GM12891 (cell line): ENCODE data around the gene ERLEC1.
"Not testable (repeated sequence)": the region's sequence is repeated elsewhere in the genome, so short reads cannot be mapped to it uniquely, and the experiment has no call there.

ENCODE experiments used
- DNase-seq: peaks from one replicate; pipeline ENCODE4 v3.0.0; 2011; ENCODE audit warnings: low spot score; ENCODE audit not compliant: insufficient read length
- FAIRE-seq: peaks from 2 replicates; lab custom pipeline; 2011; peaks lifted over from hg19 to GRCh38; lab: Jason Lieb, UNC
- PAX5 ChIP-seq: IDR thresholded peaks from 2 replicates; pipeline ENCODE4 v1.6.1; 2011; ENCODE audit warnings: low read length, moderate library complexity, mild to moderate bottlenecking; ENCODE audit not compliant: insufficient read depth, severe bottlenecking
- POLR2A ChIP-seq: IDR thresholded peaks from 2 replicates; pipeline ENCODE4 v1.6.1; 2011; ENCODE audit warnings: low read depth, low read length, control low read depth
- POLR2AphosphoS5 ChIP-seq: IDR thresholded peaks from 2 replicates; pipeline ENCODE4 v1.6.1; 2011; ENCODE audit warnings: low read depth, low read length, control low read depth
- POU2F2 ChIP-seq: IDR thresholded peaks from 2 replicates; pipeline ENCODE4 v1.6.1; 2011; ENCODE audit warnings: low read depth, mild to moderate bottlenecking, control low read depth, low read length, moderate library complexity
- SPI1 ChIP-seq: IDR thresholded peaks from 2 replicates; pipeline ENCODE4 v1.6.1; 2011; ENCODE audit warnings: low read depth, low read length, control low read depth
- TAF1 ChIP-seq: IDR thresholded peaks from 2 replicates; pipeline ENCODE4 v1.6.1; 2011; ENCODE audit warnings: low read depth, low read length, control low read depth

Gene ERLEC1

DNA sequence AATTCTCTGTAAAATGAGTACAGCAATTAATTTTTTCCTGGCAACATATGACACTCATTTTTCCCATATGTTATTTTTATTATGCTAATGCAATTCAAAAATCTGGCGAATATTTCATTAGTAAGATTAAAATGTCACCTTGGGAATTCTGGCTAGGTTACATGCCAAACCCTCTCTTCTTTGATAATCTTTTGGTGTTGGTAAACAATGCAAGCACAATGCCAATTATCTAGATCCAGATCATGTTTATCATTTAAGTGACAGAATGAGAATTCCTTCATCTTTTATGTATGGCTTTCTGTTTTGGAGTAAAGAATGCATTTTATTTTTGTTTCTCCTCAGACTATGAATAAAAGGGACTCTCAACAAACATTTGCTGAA is 39.2 kb downstream of the ERLEC1 start:
- TF ChIP-seq SPI1 (no peak), PAX5 (no peak), POLR2A (no peak), POU2F2 (no peak), TAF1 (no peak), POLR2AphosphoS5 (no peak)
- DNase-seq (no peak), FAIRE-seq (no peak)

DNA sequence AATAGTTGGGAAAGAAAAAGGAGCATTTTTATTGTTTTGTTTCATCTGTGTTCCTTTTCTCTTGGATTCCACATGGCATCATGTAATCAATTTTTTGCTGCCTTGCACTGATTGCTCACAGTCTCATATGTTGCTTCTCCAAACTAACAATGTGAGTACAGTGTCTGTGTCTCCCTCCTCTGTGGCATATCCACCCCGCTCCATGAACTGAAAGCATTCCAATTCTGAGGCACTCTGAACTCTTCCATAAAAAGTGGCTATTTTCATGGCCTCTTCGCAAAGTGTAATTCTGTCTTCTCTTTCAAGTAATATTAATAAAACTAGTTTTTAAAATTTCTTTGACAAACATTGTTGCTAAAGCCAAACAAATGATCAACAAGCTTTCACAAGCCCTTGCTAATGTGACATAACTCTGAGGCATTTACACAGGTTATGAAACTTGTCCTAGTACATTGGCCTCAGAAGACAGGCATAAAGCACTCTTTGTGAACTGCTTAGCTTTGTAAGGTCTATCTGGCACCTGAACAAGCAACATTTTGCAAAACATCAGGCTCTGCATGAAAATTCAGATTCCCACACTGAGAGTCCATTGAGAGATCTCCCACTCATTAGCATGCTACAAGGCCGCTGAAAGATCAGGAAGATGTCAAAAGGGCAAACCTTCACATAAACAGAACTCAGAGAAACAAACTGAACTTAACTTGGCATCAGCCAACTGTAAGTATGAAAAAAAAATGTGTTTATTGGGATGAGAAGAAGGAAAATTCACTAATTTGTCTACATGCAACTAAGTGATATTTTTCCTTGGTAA is 39.9 kb downstream of the ERLEC1 start:
- no peak for FAIRE-seq
- no peak for DNase-seq
- TF ChIP-seq PAX5: no peak
- no peak for TF ChIP-seq POLR2A
- no peak for TF ChIP-seq TAF1
- no peak for TF ChIP-seq POU2F2
- TF ChIP-seq SPI1: no peak
- TF ChIP-seq POLR2AphosphoS5: no peak

DNA sequence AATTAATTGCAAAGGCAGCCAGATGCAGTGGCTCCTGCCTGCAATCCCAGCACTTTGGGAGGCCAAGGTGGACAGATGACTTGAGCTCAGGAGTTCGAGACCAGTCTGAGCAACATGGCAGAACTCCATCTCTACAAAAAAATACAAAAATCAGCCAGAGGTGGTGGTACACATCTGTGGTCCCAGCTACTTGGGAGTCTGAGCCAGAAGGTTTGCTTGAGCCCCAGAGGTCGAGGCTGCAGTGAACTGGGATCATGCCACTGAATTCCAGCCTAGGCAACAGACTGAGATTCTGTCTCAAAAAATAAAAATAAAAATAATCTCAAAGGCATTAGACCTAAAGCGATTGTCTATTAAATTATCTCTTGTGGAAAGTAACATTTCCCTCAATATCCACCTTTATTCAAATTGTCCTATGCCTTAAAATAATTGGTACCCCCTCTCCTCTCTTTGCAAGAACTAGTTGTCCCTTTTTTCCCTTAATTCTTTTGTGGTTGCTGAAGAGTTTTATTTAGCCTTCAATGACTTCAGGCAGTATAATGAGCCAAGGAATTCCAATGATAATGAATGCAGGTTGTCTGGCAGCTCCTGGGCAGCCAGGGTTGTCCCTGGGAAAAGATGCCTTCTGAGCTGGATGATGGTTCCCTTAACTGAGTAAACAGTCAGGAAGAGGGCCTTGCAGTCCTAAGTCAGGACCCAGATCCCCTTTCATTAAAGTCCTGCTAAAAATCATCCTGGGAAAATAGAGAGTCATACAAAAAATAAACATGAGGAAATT is 40.7 kb downstream of the ERLEC1 start:
- DNase-seq (no peak), FAIRE-seq (no peak)
- TF ChIP-seq SPI1 (no peak), PAX5 (no peak), TAF1 (no peak), POLR2A (no peak), POLR2AphosphoS5 (no peak), POU2F2 (no peak)

DNA sequence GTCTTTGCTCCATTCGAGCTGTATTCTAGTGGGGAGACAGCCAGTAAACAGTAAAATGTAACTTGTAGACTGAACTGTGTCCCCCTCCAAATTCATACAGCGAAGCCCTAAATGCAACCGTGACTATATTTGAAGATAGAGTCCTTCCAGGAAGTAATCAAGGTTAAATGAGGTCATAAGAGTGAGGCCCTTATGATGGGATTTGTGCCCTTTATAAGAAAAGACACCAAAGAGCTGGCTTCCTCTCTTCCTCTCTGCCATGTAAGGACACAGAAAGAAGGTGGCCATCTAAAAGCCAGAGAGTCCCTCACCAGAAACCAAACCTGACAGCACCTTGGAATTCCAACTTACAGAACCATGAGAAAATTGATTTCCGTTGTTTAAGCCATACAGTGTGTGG is 41.5 kb downstream of the ERLEC1 start:
- no peak for TF ChIP-seq SPI1
- TF ChIP-seq TAF1: no peak
- TF ChIP-seq POLR2A: no peak
- TF ChIP-seq POLR2AphosphoS5: no peak
- TF ChIP-seq PAX5: no peak
- no peak for TF ChIP-seq POU2F2
- DNase-seq (no peak), FAIRE-seq (no peak)

DNA sequence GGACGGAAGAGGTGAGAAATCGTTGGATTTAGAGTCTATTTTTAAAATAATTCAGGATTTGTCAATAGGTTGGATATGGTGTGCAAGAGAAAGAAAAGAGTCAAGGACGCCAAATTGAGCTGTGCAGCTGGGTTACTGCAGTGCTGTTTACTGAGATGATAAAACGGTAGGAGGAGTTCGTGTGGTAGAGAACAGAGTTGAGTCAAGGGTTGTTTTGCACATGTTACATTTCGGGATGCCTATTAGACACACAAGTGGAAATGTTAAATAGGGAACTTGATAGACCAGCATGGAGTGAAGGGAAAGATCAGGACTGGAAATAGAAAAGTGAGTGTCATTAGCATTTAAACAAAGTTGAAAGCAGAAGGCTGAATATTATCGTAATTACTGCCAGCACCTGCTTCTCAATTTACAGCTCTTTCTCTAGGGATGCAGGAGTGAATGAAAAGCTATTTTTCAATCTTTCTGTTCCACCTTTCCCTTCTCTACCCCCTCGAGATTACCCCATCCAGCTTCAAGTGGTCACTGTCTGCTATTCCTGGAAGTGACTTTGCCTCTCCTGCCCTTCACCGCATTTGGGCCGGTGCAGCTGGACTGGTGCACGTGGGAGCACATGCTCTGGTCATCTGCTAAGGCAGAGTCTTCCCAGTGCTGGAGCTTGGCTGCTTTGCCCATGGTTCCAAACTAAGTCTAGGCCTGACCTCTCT is 42.6 kb downstream of the ERLEC1 start:
- no peak for TF ChIP-seq POLR2AphosphoS5
- no peak for TF ChIP-seq SPI1
- TF ChIP-seq POLR2A: no peak
- TF ChIP-seq TAF1: no peak
- TF ChIP-seq POU2F2: no peak
- FAIRE-seq: no peak

DNA sequence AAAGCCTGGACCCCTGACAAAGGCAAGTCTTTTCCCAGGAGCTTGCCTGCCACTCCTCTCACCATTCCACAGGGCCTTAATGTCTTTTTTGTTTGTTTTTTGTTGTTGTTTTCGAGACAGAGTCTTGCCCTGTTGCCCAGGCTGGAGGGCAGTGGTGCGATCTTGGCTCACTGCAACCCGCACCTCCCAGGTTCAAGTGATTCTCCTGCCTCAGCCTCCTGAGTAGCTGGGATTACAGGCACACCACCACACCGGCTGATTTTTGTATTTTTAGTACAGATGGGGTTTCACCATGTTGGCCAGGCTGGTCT is 43.1 kb downstream of the ERLEC1 start:
- DNase-seq, FAIRE-seq: not testable (repeated sequence)

More for the DNA sequence above, 42.6 kb downstream of the ERLEC1 start:
- no peak for DNase-seq

DNA sequence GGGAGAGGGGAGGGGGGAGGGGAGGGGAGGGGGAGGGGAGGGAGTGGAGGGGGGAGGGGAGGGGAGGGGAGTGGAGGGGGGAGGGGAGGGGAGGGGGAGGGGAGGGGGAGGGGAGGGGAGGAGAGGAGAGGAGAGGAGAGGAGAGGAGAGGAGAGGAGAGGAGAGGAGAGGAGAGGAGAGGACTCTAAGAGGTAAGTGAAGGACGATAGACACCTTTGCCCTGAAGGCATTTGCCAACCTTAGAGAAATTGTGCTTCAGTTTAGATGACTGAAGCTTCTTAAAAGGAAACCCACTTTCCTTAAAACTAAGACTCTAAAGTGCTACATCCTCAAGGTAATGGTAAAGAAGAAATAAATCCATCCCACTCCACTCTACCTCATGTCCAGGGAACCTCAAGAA is 53.7 kb downstream of the ERLEC1 start:
- FAIRE-seq (no peak), DNase-seq (no peak)
- TF ChIP-seq SPI1: no peak
- no peak for TF ChIP-seq POLR2A
- TF ChIP-seq POU2F2: no peak
- no peak for TF ChIP-seq PAX5

DNA sequence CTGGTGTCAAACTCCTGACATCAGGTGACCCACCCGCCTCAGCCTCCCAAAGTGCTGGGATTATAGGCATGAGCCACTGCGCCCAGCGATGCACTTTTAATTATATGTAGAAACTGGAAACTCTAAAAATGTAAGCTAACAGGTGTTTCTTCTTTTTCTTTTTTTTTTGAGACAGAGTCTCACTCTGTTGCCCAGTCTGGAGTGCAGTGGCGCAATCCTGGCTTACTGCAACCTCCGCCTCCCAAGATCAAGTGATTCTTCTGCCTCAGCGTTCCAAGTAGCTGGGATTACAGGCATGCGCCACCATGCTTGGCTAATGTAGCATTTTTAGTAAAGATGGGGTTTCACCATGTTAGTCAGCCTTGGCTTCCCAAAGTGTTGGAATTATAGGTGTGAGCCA is 54.8 kb downstream of the ERLEC1 start:
- not testable (repeated sequence) for FAIRE-seq, DNase-seq

DNA sequence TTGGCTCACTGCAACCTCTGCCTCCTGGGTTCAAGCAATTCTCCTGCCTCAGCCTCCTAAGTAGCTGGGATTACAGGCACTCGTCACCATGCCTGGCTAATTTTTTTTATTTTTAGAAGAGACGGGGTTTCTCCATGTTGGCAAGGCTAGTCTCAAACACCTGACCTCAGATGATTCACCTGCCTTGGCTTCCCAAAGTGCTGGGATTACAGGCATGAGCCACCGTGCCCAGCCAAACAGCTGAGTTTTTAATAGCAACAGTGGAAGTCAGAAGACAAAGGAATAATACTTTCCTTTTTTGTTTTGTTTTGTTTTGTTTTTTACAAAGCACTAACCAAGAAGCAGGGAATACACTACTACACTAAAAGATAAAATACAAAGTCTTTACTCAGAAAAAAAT is 56.0 kb downstream of the ERLEC1 start:
- FAIRE-seq (no peak), DNase-seq (no peak)
- TF ChIP-seq TAF1 (no peak), PAX5 (no peak), POLR2A (no peak), SPI1 (no peak), POU2F2 (no peak), POLR2AphosphoS5 (no peak)

DNA sequence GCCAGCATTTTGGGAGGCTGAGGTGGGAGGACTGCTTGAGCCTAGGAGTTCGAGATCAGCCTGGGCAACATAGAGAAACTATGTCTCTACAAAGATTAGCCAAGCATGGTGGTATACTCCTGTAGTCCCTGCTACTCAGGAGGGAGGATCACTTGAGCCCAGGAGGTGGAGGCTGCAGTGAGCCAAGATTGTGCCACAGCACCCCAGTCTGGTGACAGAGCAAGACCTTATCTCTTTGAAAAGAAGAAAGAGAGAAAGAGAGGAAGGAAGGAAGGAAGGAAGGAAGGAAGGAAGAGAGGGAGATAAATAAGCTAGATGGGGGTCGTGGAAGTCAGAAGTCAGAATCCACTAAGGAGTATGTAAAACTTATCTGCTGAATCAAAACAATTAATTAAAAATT is 56.8 kb downstream of the ERLEC1 start:
- FAIRE-seq (no peak), DNase-seq (no peak)
- TF ChIP-seq SPI1: no peak
- no peak for TF ChIP-seq POLR2AphosphoS5
- TF ChIP-seq TAF1: no peak
- no peak for TF ChIP-seq PAX5
- no peak for TF ChIP-seq POLR2A
- TF ChIP-seq POU2F2: no peak
